Measurements from ENCODE around the gene PHEX.
A peak's percentile ranks its signal among the peaks of the same experiment; 100 is the strongest.

The PHEX gene

GRCh38 chrX:22163326-22163725 is 131.2 kb downstream of the PHEX start:
- FAIRE-seq = no peak

GRCh38 chrX:22164770-22165388 is 132.8 kb downstream of the PHEX start:
- no peak for FAIRE-seq
- no peak for DNase-seq (ENCODE audit: insufficient read length, low spot score)
- TF ChIP-seq CTCF (IDR thresholded peaks at IDR 0.05; ENCODE audit: insufficient read depth, missing control alignments) = no peak

More at GRCh38 chrX:22163326-22163725, 131.2 kb downstream of the PHEX start:
- no peak for TF ChIP-seq CTCF (IDR thresholded peaks at IDR 0.05; ENCODE audit: insufficient read depth, missing control alignments)
- DNase-seq (ENCODE audit: insufficient read length, low spot score) = no peak

- no peak for TF ChIP-seq CTCF (IDR thresholded peaks at IDR 0.05; ENCODE audit: insufficient read depth, missing control alignments)
- FAIRE-seq (no peak), DNase-seq (ENCODE audit: insufficient read length, low spot score) (no peak)
Measured at GRCh38 chrX:22165732-22166457, 133.8 kb downstream of the PHEX start.

GRCh38 chrX:22171287-22172060 is 139.3 kb downstream of the PHEX start:
- no peak for FAIRE-seq
- TF ChIP-seq CTCF (IDR thresholded peaks at IDR 0.05; ENCODE audit: insufficient read depth, missing control alignments) = no peak
- no peak for DNase-seq (ENCODE audit: insufficient read length, low spot score)

- FAIRE-seq (no peak), DNase-seq (ENCODE audit: insufficient read length, low spot score) (no peak)
- TF ChIP-seq CTCF (IDR thresholded peaks at IDR 0.05; ENCODE audit: insufficient read depth, missing control alignments) = no peak
Measured at GRCh38 chrX:22173966-22174365, 141.8 kb downstream of the PHEX start.

GRCh38 chrX:22177950-22178515 is 145.9 kb downstream of the PHEX start:
- FAIRE-seq (peak; percentile 76), DNase-seq (ENCODE audit: insufficient read length, low spot score) (no peak)
- no peak for TF ChIP-seq CTCF (IDR thresholded peaks at IDR 0.05; ENCODE audit: insufficient read depth, missing control alignments)
